C1 segment of cervical spinal cord (tissue), 14 donors: ENCODE measurements around the gene ETV3L.
A peak's percentile ranks its signal among the peaks of the same experiment; 100 is the strongest.

Experiments
- DNase-seq, 14 donors: peaks; one replicate each; lab custom pipeline; 2025; lab: John Stamatoyannopoulos, UW

ETV3L gene

GRCh38 chr1:157132111-157132510 is 32.5 kb upstream of the ETV3L start:
- DNase-seq, result no peak

- DNase-seq, result no peak
Measured at GRCh38 chr1:157131281-157131680, 31.7 kb upstream of the ETV3L start.

GRCh38 chr1:157124855-157125254 is 25.2 kb upstream of the ETV3L start:
- DNase-seq, result no peak

GRCh38 chr1:157119448-157119847 is 19.8 kb upstream of the ETV3L start:
- no peak for DNase-seq

GRCh38 chr1:157119008-157119407 is 19.4 kb upstream of the ETV3L start:
- no peak for DNase-seq

- DNase-seq, result peak in 1 of 14 donors; percentile 5
Measured at GRCh38 chr1:157117527-157118057, 18.0 kb upstream of the ETV3L start.

GRCh38 chr1:157116737-157117103 is 17.1 kb upstream of the ETV3L start:
- DNase-seq, result no peak

- peak in 1 of 14 donors; percentile 33 for DNase-seq
Measured at GRCh38 chr1:157115851-157116736, 16.5 kb upstream of the ETV3L start.

- no peak for DNase-seq
Measured at GRCh38 chr1:157115429-157115838, 15.8 kb upstream of the ETV3L start.

GRCh38 chr1:157114183-157115121 is 14.8 kb upstream of the ETV3L start:
- DNase-seq, result no peak

GRCh38 chr1:157113631-157114030 is 14.0 kb upstream of the ETV3L start:
- DNase-seq, result no peak

- DNase-seq, result no peak
Measured at GRCh38 chr1:157113106-157113505, 13.5 kb upstream of the ETV3L start.

- DNase-seq, result no peak
Measured at GRCh38 chr1:157112186-157112867, 12.7 kb upstream of the ETV3L start.

GRCh38 chr1:157111396-157112165 is 12.0 kb upstream of the ETV3L start:
- no peak for DNase-seq

GRCh38 chr1:157110686-157111085 is 11.1 kb upstream of the ETV3L start:
- DNase-seq, result no peak

- peak in 1 of 14 donors; percentile 35 for DNase-seq
Measured at GRCh38 chr1:157110003-157110402, 10.4 kb upstream of the ETV3L start.

- no peak for DNase-seq
Measured at GRCh38 chr1:157108448-157108847, 8.8 kb upstream of the ETV3L start.

- DNase-seq, result no peak
Measured at GRCh38 chr1:157107702-157108101, 8.1 kb upstream of the ETV3L start.

GRCh38 chr1:157106813-157107189 is 7.2 kb upstream of the ETV3L start:
- DNase-seq, result no peak

- peak in 5 of 14 donors; percentile 7 to 28 (median 24) for DNase-seq
Measured at GRCh38 chr1:157105988-157106812, 6.6 kb upstream of the ETV3L start.
